PC-9 (cell line): Measurements from ENCODE around the gene VSIG2. TPM values are rescaled to one million over a fixed set of nuclear protein-coding genes. Genes with fewer than 3 reads are reported as not detected.

ENCODE experiments used
- BruUV-seq: library from RNA; stranded (reverse); fragments of 400-500 nt; replicated peaks from 2 replicates; lab custom pipeline; 2021; lab: Mats Ljungman, UMichigan
- CTCF ChIA-PET: fragments of 300-600 bp; sonication (Branson Sonifier 250); formaldehyde crosslinking; loops from one replicate; lab custom pipeline; 2022; ENCODE audit warnings: antibody characterized with exemption; lab: Charles Lee
- POLR2A ChIA-PET: fragments of 300-600 bp; sonication (Branson Sonifier 250); formaldehyde crosslinking; loops from one replicate; lab custom pipeline; 2022; ENCODE audit warnings: antibody characterized with exemption; ENCODE audit not compliant: unreplicated experiment; lab: Charles Lee
- DNase-seq, 2 experiments: peaks; one replicate each; pipeline versions ENCODE4 v3.0.0 to v3.0.0-alpha.2; 2015 to 2022; ENCODE audit warnings: mixed read lengths in 1 of 2
- H2AFZ ChIP-seq: fragments of 200-600 bp; sonication (generic); 2 replicates; pipeline ENCODE4 v1.8.1; 2017; ENCODE audit warnings: antibody characterized with exemption
- H3F3A ChIP-seq: fragments of 200-600 bp; sonication (generic); 2 replicates; pipeline ENCODE4 v1.8.1; 2017; ENCODE audit warnings: antibody characterized with exemption, mild to moderate bottlenecking, low read depth; ENCODE audit not compliant: insufficient read depth
- H3K27ac ChIP-seq: fragments of 200-600 bp; sonication (generic); 2 replicates; pipeline ENCODE4 v1.6.1; 2016; ENCODE audit warnings: mixed run types
- H3K27me3 ChIP-seq: fragments of 200-600 bp; sonication (generic); 2 replicates; pipeline ENCODE4 v1.6.1; 2016; ENCODE audit warnings: low read depth, mixed run types; ENCODE audit not compliant: insufficient read depth
- H3K36me3 ChIP-seq: fragments of 200-600 bp; sonication (generic); 2 replicates; pipeline ENCODE4 v1.6.1; 2016; ENCODE audit warnings: low read depth, mixed run types
- H3K4me1 ChIP-seq: fragments of 200-600 bp; sonication (generic); replicated peaks from 2 replicates; pipeline ENCODE4 v1.6.1; 2016; ENCODE audit warnings: mixed run types; ENCODE audit not compliant: insufficient read depth
- H3K4me2 ChIP-seq: fragments of 200-600 bp; sonication (generic); 2 replicates; pipeline ENCODE4 v1.6.1; 2017; ENCODE audit warnings: mixed run types
- H3K4me3 ChIP-seq: fragments of 200-600 bp; sonication (generic); 2 replicates; pipeline ENCODE4 v1.6.1; 2016; ENCODE audit warnings: mixed run types
- H3K79me2 ChIP-seq: fragments of 200-600 bp; sonication (generic); 2 replicates; pipeline ENCODE4 v1.6.1; 2017; ENCODE audit warnings: low read depth, mixed run types
- H3K9me2 ChIP-seq: fragments of 200-600 bp; sonication (generic); 2 replicates; pipeline ENCODE4 v1.8.1; 2017; ENCODE audit warnings: mild to moderate bottlenecking; ENCODE audit not compliant: insufficient read depth
- H3K9me3 ChIP-seq: fragments of 200-600 bp; sonication (generic); 2 replicates; pipeline ENCODE4 v1.8.1; 2016; ENCODE audit warnings: low read depth; ENCODE audit not compliant: insufficient read depth
- H4K20me1 ChIP-seq: fragments of 200-600 bp; sonication (generic); 2 replicates; pipeline ENCODE4 v1.8.1; 2017; ENCODE audit not compliant: insufficient read depth
- EZH2 ChIP-seq: fragments of 200-600 bp; sonication (generic); IDR thresholded peaks from 2 replicates; pipeline ENCODE4 v1.8.0; 2017; ENCODE audit warnings: antibody characterized with exemption, low read depth
- intact Hi-C: fragments of 100-400 bp; cut with micrococcal nuclease; formaldehyde crosslinking; loops from one replicate; pipeline ENCODE4 v1.10.0; 2022; ENCODE audit not compliant: unreplicated experiment
- total RNA-seq: library from RNA; stranded (reverse); gene quantifications from 2 replicates; pipeline ENCODE4 v1.2.3, GENCODE V29; 2021
- TF ChIP-seq, protein P1 (sequence below): fragments of 200-600 bp; sonication (generic); conservative IDR thresholded peaks from 2 replicates; pipeline ENCODE4 v1.6.1; 2017; ENCODE audit warnings: mixed run types, antibody characterized with exemption, mild to moderate bottlenecking, moderate library complexity

Gene VSIG2
- total RNA-seq, 1 experiment from 2014 or later, result 12.4 TPM

GRCh38 chr11:124748481-124749343, 3.3 kb downstream of the VSIG2 start:
- H3K27ac ChIP-seq, result peak overlapping the region; percentile 90
- H3F3A ChIP-seq, result peaks cover 39% of the 10 kb centered on the region
- POLR2A ChIA-PET, result interaction anchor here (0.6 to 0.8 kb wide), 3 partner anchors 15 to 21 kb away, joined by 5 to 16 read pairs (median 5); no protein-coding TSS in a partner anchor
- no peaks in the 10 kb centered on the region for H3K9me3 ChIP-seq
- peak overlapping the region; percentile 83 for H3K4me2 ChIP-seq
- peak overlapping the region; percentile 36 for H3K4me3 ChIP-seq
- CTCF ChIA-PET, result interaction anchor here (1.0 kb wide), 1 partner anchor 14 kb away, joined by 3 read pairs; the partner anchor contains the start of gene ESAM
- no peak for TF ChIP-seq EZH2
- TF ChIP-seq, protein P1, sequence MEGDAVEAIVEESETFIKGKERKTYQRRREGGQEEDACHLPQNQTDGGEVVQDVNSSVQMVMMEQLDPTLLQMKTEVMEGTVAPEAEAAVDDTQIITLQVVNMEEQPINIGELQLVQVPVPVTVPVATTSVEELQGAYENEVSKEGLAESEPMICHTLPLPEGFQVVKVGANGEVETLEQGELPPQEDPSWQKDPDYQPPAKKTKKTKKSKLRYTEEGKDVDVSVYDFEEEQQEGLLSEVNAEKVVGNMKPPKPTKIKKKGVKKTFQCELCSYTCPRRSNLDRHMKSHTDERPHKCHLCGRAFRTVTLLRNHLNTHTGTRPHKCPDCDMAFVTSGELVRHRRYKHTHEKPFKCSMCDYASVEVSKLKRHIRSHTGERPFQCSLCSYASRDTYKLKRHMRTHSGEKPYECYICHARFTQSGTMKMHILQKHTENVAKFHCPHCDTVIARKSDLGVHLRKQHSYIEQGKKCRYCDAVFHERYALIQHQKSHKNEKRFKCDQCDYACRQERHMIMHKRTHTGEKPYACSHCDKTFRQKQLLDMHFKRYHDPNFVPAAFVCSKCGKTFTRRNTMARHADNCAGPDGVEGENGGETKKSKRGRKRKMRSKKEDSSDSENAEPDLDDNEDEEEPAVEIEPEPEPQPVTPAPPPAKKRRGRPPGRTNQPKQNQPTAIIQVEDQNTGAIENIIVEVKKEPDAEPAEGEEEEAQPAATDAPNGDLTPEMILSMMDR, result no peak
- no peaks in the 10 kb centered on the region for H3K27me3 ChIP-seq
- no peaks in the 10 kb centered on the region for H4K20me1 ChIP-seq
- BruUV-seq, result no TSS peak
- H3K4me1 ChIP-seq, result peaks cover 60% of the 10 kb centered on the region
- 0 out of 2 replicates have a peak, but pooled peaks cover 3% of the 10 kb centered on the region for H3K36me3 ChIP-seq
- peaks cover 23% of the 10 kb centered on the region for H3K79me2 ChIP-seq
- peak; percentile 38 to 96 for DNase-seq
- intact Hi-C loops, result loop anchor here (5.0 to 10.0 kb wide), 2 partner anchors 46 to 844 kb away; partner anchors contain the start of gene STT3A
- peak overlapping the region; percentile 2; the same call in 1 of the 2 replicates for H2AFZ ChIP-seq
- no peaks in the 10 kb centered on the region for H3K9me2 ChIP-seq

GRCh38 chr11:124748100-124748418, 4.0 kb downstream of the VSIG2 start:
- TF ChIP-seq, protein P1, result no peak
- no peak for TF ChIP-seq EZH2
- CTCF ChIA-PET, result interaction anchor here (2.0 kb wide), 1 partner anchor 46 kb away, joined by 10 read pairs; no protein-coding TSS in a partner anchor
- DNase-seq, result no peak
- no peaks in the 10 kb centered on the region for H3K9me3 ChIP-seq
- no peak overlapping the region for H2AFZ ChIP-seq
- intact Hi-C loops, result loop anchor here (5.0 to 10.0 kb wide), 2 partner anchors 47 to 844 kb away; partner anchors contain the start of gene STT3A
- BruUV-seq, result no TSS peak
- H3K4me2 ChIP-seq, result peak overlapping the region; percentile 83
- peak overlapping the region; percentile 36; the same call in 1 of the 2 replicates for H3K4me3 ChIP-seq
- H3K36me3 ChIP-seq, result 0 out of 2 replicates have a peak, but pooled peaks cover 3% of the 10 kb centered on the region
- no peaks in the 10 kb centered on the region for H3K9me2 ChIP-seq
- H3K79me2 ChIP-seq, result peaks cover 23% of the 10 kb centered on the region
- POLR2A ChIA-PET, result no interaction called here
- H3K27ac ChIP-seq, result peak overlapping the region; percentile 90
- H3K27me3 ChIP-seq, result no peaks in the 10 kb centered on the region
- H3F3A ChIP-seq, result peaks cover 39% of the 10 kb centered on the region
- peaks cover 53% of the 10 kb centered on the region for H3K4me1 ChIP-seq
- no peaks in the 10 kb centered on the region for H4K20me1 ChIP-seq

- Histone ChIP-seq H3K27me3 (no peaks in the 10 kb centered on the region), H3K27ac (peak overlapping the region; percentile 90), H2AFZ (no peak overlapping the region), H3K9me2 (no peaks in the 10 kb centered on the region), H4K20me1 (no peaks in the 10 kb centered on the region), H3K4me2 (peak overlapping the region; percentile 83), H3K36me3 (0 out of 2 replicates have a peak, but pooled peaks cover 3% of the 10 kb centered on the region), H3K4me3 (peak overlapping the region; percentile 35; the same call in 1 of the 2 replicates), H3K79me2 (peaks cover 21% of the 10 kb centered on the region), H3F3A (peaks cover 41% of the 10 kb centered on the region), H3K9me3 (no peaks in the 10 kb centered on the region), H3K4me1 (peaks cover 48% of the 10 kb centered on the region)
- BruUV-seq, result no TSS peak
- no peak for DNase-seq
- intact Hi-C loops, result loop anchor here (2.0 to 10.0 kb wide), 3 partner anchors 47 to 845 kb away; partner anchors contain the start of gene STT3A
- CTCF ChIA-PET, result interaction anchor here (1.2 to 2.0 kb wide), 3 partner anchors 16 to 46 kb away, joined by 5 to 10 read pairs (median 7); no protein-coding TSS in a partner anchor
- TF ChIP-seq, protein P1, result no peak
- no peak for TF ChIP-seq EZH2
- POLR2A ChIA-PET, result no interaction called here
Observed at GRCh38 chr11:124747406-124748099, 4.5 kb downstream of the VSIG2 start.
